DOHH2 (cell line): ENCODE measurements around the gene TBCC.

Source experiments
- EZH2phosphoT487 ChIP-seq: fragments of 200-600 bp; sonication (generic); IDR thresholded peaks from 2 replicates; pipeline ENCODE4 v1.6.1; 2017; ENCODE audit warnings: borderline replicate concordance, mild to moderate bottlenecking, antibody characterized with exemption, low read length, moderate library complexity, mixed read lengths
- TF ChIP-seq, protein P1 (sequence below): fragments of 200-600 bp; sonication (generic); IDR thresholded peaks from one replicate; pipeline ENCODE4 v1.5.1; 2014; ENCODE audit warnings: antibody characterized with exemption, mild to moderate bottlenecking, low read depth, low read length; ENCODE audit not compliant: poor library complexity, severe bottlenecking

DNA sequence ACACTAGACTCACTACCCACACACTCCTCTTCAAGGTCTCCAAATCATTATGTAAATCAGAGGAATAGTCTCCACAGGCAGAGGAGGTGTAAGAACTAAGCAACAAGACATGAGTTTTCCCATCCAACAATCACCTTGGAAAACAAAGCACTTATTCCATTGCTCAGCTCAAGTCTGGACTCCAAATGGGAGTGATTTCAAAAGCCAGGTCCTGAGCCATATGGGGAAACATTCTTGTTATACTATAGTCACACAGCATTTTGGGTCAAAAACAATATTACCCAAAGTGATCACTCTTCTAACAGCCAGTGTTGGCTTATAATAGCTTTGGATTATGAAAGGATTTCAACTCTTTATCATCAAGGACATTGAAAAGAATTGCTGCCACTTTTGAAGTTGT is 19.9 kb downstream of the TBCC start:
- TF ChIP-seq, protein P1, sequence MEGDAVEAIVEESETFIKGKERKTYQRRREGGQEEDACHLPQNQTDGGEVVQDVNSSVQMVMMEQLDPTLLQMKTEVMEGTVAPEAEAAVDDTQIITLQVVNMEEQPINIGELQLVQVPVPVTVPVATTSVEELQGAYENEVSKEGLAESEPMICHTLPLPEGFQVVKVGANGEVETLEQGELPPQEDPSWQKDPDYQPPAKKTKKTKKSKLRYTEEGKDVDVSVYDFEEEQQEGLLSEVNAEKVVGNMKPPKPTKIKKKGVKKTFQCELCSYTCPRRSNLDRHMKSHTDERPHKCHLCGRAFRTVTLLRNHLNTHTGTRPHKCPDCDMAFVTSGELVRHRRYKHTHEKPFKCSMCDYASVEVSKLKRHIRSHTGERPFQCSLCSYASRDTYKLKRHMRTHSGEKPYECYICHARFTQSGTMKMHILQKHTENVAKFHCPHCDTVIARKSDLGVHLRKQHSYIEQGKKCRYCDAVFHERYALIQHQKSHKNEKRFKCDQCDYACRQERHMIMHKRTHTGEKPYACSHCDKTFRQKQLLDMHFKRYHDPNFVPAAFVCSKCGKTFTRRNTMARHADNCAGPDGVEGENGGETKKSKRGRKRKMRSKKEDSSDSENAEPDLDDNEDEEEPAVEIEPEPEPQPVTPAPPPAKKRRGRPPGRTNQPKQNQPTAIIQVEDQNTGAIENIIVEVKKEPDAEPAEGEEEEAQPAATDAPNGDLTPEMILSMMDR: no peak
- TF ChIP-seq EZH2phosphoT487: no peak
